Astrocyte (in vitro differentiated cells and primary cell): Measurements from ENCODE around the gene INSC. TPM values are rescaled to one million over a fixed set of nuclear protein-coding genes. Genes with fewer than 3 reads are reported as not detected.
A peak's percentile ranks its signal among the peaks of the same experiment; 100 is the strongest.

ENCODE experiments used
- DNase-seq: peaks from one replicate; pipeline ENCODE4 v3.0.0-alpha.2; 2010; ENCODE audit warnings: low read depth
- FAIRE-seq: peaks from 2 replicates; lab custom pipeline; 2011; peaks lifted over from hg19 to GRCh38; lab: Jason Lieb, UNC
- H2AFZ ChIP-seq: 2 replicates; pipeline ENCODE4 v1.6.0; 2012; ENCODE audit warnings: low read depth, low read length, inconsistent platforms
- H3K27ac ChIP-seq: 2 replicates; pipeline ENCODE4 v1.5.1; 2011; ENCODE audit warnings: low read depth, low read length, inconsistent platforms
- H3K27me3 ChIP-seq: 2 replicates; pipeline ENCODE4 v1.6.0; 2011; ENCODE audit warnings: low read length, inconsistent platforms; ENCODE audit not compliant: insufficient read depth
- H3K36me3 ChIP-seq: 2 replicates; pipeline ENCODE4 v1.5.1; 2011; ENCODE audit warnings: low read length, inconsistent platforms; ENCODE audit not compliant: insufficient read depth
- H3K4me1 ChIP-seq: 2 replicates; pipeline ENCODE4 v1.5.1; 2011; ENCODE audit warnings: low read length, inconsistent platforms; ENCODE audit not compliant: insufficient read depth
- H3K4me2 ChIP-seq: 2 replicates; pipeline ENCODE4 v1.6.0; 2012; ENCODE audit warnings: low read length, inconsistent platforms
- H3K4me3 ChIP-seq: 2 replicates; pipeline ENCODE4 v1.5.1; 2011; ENCODE audit warnings: low read depth, mild to moderate bottlenecking, low read length, inconsistent platforms; ENCODE audit not compliant: insufficient read depth
- H3K79me2 ChIP-seq: 2 replicates; pipeline ENCODE4 v1.6.0; 2012; ENCODE audit warnings: mild to moderate bottlenecking, low read length, inconsistent platforms; ENCODE audit not compliant: insufficient read depth
- H3K9ac ChIP-seq: 2 replicates; pipeline ENCODE4 v1.6.0; 2012; ENCODE audit warnings: mild to moderate bottlenecking, low read length, inconsistent platforms
- H3K9me3 ChIP-seq: 2 replicates; pipeline ENCODE4 v1.5.1; 2012; ENCODE audit warnings: low read depth, mild to moderate bottlenecking, low read length, inconsistent platforms; ENCODE audit not compliant: insufficient read depth
- H4K20me1 ChIP-seq: 2 replicates; pipeline ENCODE4 v1.6.0; 2012; ENCODE audit warnings: low read length, inconsistent platforms; ENCODE audit not compliant: insufficient read depth
- H3K27ac Mint-ChIP-seq: one replicate; pipeline ENCODE4 v1.8.0; 2021; ENCODE audit warnings: mild to moderate bottlenecking, mixed read lengths; ENCODE audit not compliant: unreplicated experiment
- H3K27me3 Mint-ChIP-seq: one replicate; pipeline ENCODE4 v1.8.0; 2021; ENCODE audit warnings: low read depth, mixed read lengths; ENCODE audit not compliant: unreplicated experiment
- H3K36me3 Mint-ChIP-seq: one replicate; pipeline ENCODE4 v1.8.0; 2021; ENCODE audit warnings: low read depth, mixed read lengths; ENCODE audit not compliant: unreplicated experiment
- H3K4me1 Mint-ChIP-seq: one replicate; pipeline ENCODE4 v1.8.0; 2021; ENCODE audit warnings: low read depth, mixed read lengths; ENCODE audit not compliant: unreplicated experiment
- H3K4me3 Mint-ChIP-seq: one replicate; pipeline ENCODE4 v1.8.0; 2021; ENCODE audit warnings: mild to moderate bottlenecking, moderate library complexity, mixed read lengths; ENCODE audit not compliant: unreplicated experiment
- H3K9me3 Mint-ChIP-seq: one replicate; pipeline ENCODE4 v1.8.0; 2021; ENCODE audit warnings: mild to moderate bottlenecking, mixed read lengths; ENCODE audit not compliant: unreplicated experiment
- CTCF ChIP-seq: IDR thresholded peaks from 2 replicates; pipeline ENCODE4 v1.5.1; 2011; ENCODE audit warnings: low read depth, mild to moderate bottlenecking, inconsistent platforms, low read length, moderate library complexity; ENCODE audit not compliant: insufficient read depth
- EZH2 ChIP-seq: IDR thresholded peaks from 2 replicates; pipeline ENCODE4 v1.6.1; 2012; ENCODE audit warnings: mild to moderate bottlenecking, low read length, inconsistent platforms; ENCODE audit not compliant: insufficient read depth
- total RNA-seq: library from RNA; stranded (reverse); gene quantifications from 2 replicates; pipeline ENCODE4 v1.2.1, GENCODE V29; 2021

The INSC gene
- total RNA-seq, 1 donor from 2014 or later: not detected

- no peak for DNase-seq
- H3K9me3 ChIP-seq: no peaks in the 10 kb centered on the region
- Mint-ChIP-seq H3K9me3 (no peaks in the 10 kb centered on the region), H3K4me1 (peaks cover 2% of the 10 kb centered on the region), H3K27me3 (no peaks in the 10 kb centered on the region), H3K4me3 (no peak overlapping the region), H3K36me3 (no peaks in the 10 kb centered on the region), H3K27ac (no peak overlapping the region)
- H4K20me1 ChIP-seq: no peaks in the 10 kb centered on the region
- H2AFZ ChIP-seq: no peak overlapping the region
- H3K4me3 ChIP-seq: no peak overlapping the region
- H3K79me2 ChIP-seq: no peaks in the 10 kb centered on the region
- no peak overlapping the region for H3K4me2 ChIP-seq
- H3K4me1 ChIP-seq: no peaks in the 10 kb centered on the region
- TF ChIP-seq EZH2: no peak
- TF ChIP-seq CTCF: no peak
- no peaks in the 10 kb centered on the region for H3K27me3 ChIP-seq
- FAIRE-seq: no peak
- no peak overlapping the region for H3K27ac ChIP-seq
- no peaks in the 10 kb centered on the region for H3K36me3 ChIP-seq
- no peak overlapping the region for H3K9ac ChIP-seq
Measured at GRCh38 chr11:15268598-15268997, 153.9 kb downstream of the INSC start.

- Histone ChIP-seq H4K20me1 (no peaks in the 10 kb centered on the region), H3K9ac (no peak overlapping the region), H3K79me2 (no peaks in the 10 kb centered on the region), H3K27me3 (no peaks in the 10 kb centered on the region), H3K4me1 (no peaks in the 10 kb centered on the region), H3K4me3 (no peak overlapping the region), H2AFZ (no peak overlapping the region), H3K27ac (no peak overlapping the region), H3K9me3 (no peaks in the 10 kb centered on the region), H3K4me2 (no peak overlapping the region), H3K36me3 (no peaks in the 10 kb centered on the region)
- DNase-seq (no peak), FAIRE-seq (no peak)
- TF ChIP-seq EZH2 (no peak), CTCF (no peak)
- Mint-ChIP-seq H3K36me3 (no peaks in the 10 kb centered on the region), H3K27me3 (no peaks in the 10 kb centered on the region), H3K27ac (no peak overlapping the region), H3K4me1 (peaks cover 29% of the 10 kb centered on the region), H3K9me3 (no peaks in the 10 kb centered on the region), H3K4me3 (no peak overlapping the region)
Measured at GRCh38 chr11:15275141-15275540, 160.4 kb downstream of the INSC start.

GRCh38 chr11:15276621-15277020, 161.9 kb downstream of the INSC start:
- no peak for TF ChIP-seq EZH2
- TF ChIP-seq CTCF: peak; percentile 26
- FAIRE-seq (no peak), DNase-seq (no peak)
- Mint-ChIP-seq H3K4me1 (peaks cover 29% of the 10 kb centered on the region), H3K4me3 (no peak overlapping the region), H3K27ac (no peak overlapping the region), H3K36me3 (no peaks in the 10 kb centered on the region), H3K9me3 (no peaks in the 10 kb centered on the region), H3K27me3 (no peaks in the 10 kb centered on the region)
- Histone ChIP-seq H3K9me3 (no peaks in the 10 kb centered on the region), H2AFZ (no peak overlapping the region), H3K36me3 (no peaks in the 10 kb centered on the region), H3K4me2 (no peak overlapping the region), H3K27ac (no peak overlapping the region), H3K4me1 (no peaks in the 10 kb centered on the region), H3K9ac (no peak overlapping the region), H3K27me3 (no peaks in the 10 kb centered on the region), H3K4me3 (no peak overlapping the region), H4K20me1 (no peaks in the 10 kb centered on the region), H3K79me2 (no peaks in the 10 kb centered on the region)
